GM18498 (cell line): Measurements from ENCODE around the gene MAP2K2.

Source experiments
- ATAC-seq: cut with Tn5 transposase; IDR thresholded peaks from one replicate; pipeline ENCODE4 v1.9.1; 2021; ENCODE audit warnings: mild to moderate bottlenecking, moderate library complexity; ENCODE audit not compliant: unreplicated experiment

The MAP2K2 gene

DNA sequence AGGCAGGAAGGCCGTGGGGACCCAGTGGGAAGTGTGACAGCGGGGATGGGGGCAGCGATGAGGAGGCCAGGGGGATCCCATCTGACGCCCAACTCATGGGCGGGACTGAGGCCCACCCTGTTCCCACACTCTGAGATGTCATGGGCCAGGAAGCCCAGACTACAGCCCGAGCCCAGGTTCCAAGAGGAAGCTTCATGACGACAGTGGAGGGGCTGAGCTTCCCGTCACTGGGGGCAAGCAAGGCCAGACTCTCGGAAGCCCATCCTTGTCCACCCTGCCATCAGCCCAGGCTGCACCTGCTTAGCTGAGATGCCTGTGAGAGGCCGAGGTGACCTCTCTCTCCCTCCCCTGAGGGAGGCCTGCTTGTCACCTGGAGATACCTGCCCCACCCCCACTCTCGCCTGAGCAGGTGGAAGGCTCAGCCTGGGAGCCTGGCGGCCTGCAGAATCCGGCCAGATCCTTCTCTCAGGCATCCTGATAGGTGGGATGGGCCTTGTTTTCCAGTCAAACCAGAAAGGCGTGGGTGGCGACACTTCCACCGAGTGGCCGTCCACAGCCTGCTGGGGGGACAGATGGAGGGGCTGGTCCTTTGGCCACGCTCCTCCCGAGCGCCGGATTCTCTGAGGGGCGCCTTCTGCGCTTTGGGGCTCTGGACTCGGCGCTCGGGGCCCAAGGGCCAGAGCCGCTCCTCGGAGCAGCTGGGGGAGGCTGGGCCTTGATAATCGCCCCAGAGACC is 62.1 kb downstream of the MAP2K2 start:
- ATAC-seq = no peak

DNA sequence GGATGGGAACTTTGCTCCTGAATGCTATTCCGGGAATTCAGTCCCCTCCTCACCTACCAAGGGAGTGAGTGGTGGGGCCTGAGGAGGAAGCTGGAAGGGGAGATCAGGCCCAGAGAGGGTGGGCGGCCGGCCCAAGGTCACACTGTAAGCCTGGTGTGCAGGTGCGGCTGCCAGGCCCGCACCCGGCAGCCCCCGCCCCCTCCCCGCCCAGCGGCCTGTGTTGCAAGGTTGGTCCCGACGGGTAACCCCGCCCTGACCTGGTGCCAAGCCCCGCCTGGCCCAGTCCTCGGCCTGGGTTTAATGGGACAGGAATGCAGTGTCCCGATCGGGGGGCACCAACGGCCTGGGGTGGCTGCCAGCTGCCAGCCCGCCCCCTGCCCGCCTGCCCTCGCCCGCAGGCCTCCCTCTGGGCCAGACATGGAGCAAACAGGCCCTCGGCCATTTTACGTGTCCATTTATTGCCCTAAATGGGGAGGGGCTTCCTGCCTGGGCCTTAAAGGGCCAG is 62.7 kb downstream of the MAP2K2 start:
- ATAC-seq = no peak

DNA sequence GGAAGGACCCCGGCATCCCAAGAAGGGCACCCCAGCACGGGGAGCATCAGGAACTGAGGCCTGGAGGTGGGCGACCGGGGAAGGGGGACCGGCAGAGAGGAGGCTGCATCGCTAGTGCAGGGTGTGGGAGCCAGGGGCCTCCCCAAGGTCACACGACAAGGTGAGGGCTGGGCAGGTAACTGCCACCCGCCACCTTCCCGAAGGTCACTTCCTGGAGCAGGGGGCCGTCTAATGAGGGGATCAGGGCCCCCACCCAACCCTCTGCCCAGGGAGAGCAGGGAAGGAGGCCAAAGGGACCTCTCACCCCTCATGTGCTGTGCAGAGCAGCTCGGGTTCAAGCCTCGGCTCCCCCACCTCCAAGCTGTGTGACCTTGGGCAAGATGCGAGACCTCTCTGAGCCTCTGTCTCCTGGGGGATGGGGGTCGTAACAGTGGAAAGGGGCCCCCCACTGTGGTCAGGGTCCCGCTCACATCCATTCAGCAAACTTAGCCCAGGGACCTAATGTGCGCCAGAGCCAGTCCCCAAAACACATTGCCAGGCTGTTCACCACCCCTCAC is 63.2 kb downstream of the MAP2K2 start:
- no peak for ATAC-seq

DNA sequence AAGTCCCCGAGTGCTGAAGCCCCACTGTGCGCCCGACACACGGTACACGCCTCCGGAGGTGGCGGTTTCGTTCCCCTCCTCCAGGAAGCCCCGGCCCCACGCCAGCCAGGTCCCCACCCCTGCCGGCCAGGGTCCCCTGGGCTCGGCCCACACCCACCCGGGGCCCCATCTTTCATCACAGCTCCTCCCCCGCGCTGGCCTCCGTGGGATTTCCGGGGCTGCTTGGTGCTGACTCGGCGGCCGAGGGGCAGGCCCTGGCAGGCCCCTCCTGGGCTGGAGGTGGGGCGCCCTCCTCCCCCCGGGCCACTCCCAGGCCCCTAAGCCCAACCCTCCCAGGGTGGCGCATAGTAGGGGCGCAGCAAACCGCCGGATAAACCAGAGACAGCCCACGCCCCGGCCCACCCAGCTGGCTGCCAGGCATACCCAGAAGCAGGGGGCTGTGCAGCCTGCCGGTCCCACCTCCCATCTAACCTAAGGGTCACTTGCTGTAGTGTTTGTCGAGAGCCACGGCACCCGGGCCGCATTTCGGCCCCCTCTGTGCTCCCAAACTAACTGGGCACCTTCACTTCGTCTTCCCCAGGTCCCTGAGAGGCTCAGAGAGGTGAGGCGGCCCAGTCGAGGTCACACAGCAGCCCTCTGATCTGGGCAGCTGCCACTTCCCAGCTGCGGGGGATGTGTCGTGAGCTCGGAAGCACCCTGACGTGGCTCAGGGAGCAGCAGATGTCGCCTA is 63.9 kb downstream of the MAP2K2 start:
- ATAC-seq = no peak

DNA sequence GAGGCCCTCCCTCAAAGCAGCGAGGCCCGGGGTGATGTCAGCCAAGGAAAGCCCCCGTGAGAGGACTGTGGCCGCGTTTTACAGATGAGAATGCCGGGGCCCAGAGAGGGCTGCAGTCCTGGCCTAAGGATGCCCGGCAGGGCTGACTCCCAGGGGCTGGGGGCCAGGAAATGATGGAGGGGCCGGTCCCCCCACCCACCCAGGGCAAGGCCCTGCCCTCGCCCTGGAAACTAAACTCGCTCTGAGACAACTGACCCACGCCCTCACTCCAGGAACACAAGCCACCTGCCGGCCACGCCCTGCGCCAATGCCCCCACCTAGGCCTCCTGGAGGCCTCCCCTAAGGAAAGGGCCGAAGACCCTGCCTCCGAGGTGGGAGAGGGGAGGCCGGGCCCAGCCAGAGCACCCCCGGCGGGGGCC is 64.5 kb downstream of the MAP2K2 start:
- ATAC-seq = no peak

DNA sequence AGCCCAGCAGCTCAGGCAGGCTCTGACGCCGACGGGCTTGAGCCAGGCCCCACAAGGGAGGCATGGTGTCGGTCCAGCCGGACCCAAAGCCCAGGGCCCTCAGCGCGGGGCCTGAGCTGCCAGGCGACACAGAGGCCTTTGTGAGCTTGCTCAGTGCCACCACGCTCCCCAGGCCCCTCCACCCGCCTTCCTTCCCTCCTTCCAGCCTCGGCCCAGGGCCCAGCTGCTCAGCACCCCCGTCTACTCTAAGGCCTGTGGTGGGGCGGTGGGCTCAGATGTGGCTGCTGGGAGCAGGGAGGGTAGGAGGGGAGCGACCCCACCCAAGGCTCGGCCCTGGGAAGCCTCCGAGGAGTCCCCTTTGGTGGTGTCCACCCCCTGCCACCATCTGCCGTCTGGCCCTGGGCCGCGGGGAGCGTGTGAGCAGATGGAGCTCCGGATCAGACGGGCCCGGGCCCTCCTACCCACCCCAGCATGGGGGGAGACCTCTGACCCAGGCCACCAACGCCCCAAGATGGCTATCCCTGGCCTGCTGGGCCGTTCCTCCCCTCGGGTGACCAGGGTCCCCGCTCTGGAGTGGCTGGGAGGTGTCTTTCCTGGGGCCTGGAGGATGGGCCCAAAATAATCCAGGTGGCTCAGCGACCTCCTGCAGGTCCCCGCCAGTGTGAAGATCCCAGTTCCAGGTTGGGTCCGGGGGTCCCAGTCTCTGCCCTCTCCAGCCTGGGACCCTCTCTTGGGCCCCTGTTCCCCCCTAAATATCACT is 65.0 kb downstream of the MAP2K2 start:
- no peak for ATAC-seq

DNA sequence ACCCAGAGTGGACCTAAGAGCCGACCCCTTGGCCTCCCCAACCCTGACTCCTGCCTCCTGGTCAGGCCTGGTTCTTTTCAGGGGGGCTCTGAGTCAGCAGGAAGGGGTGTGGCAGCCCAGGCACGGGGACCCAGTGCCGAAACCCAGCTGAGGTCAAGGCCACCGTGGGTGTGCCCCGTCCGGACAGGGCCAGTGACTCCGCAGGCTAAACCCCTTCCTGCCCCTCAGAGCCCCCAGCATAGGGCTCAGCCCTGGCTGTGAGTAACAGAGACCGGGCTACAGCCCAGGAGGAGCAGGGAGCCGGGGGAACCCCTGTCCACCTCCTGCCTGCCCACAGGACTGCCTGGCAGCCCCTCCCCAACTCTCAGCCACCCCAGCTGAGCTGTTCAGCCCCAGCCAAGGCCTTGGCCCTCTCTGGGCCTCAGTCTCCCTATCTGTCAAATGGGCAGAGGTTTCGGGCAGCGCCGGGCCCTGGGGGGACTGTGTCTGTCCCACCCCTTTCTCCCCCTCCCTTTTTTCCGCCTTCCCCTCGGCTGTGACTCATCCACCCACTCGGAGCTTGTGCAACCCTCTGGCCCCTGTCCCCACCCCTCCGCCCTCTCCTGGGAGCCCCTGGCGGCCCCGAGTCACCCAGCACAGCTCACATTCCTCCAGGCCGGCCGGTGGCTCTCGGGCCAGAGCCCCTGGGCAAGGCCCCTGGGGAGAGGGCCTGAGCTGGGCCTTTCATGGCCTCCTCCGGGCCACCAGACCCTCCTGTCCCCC is 65.8 kb downstream of the MAP2K2 start:
- no peak for ATAC-seq

DNA sequence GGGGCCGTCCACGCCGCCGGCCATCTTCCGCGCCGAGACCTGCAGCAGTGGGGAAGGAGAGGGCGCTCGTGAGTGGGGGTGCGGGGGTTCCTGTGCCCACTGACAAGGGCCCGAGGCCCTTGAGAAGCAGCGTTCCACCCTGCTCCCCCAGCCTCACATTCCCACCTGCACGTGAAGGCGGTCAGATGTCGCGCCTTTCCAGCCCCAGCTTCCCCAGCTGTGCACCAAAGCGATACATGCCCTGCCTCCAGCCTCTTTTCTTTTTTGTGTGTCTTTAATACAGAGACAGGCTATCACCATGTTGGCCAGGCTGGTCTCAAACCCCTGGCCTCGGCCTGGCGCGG is 68.7 kb downstream of the MAP2K2 start:
- no peak for ATAC-seq

DNA sequence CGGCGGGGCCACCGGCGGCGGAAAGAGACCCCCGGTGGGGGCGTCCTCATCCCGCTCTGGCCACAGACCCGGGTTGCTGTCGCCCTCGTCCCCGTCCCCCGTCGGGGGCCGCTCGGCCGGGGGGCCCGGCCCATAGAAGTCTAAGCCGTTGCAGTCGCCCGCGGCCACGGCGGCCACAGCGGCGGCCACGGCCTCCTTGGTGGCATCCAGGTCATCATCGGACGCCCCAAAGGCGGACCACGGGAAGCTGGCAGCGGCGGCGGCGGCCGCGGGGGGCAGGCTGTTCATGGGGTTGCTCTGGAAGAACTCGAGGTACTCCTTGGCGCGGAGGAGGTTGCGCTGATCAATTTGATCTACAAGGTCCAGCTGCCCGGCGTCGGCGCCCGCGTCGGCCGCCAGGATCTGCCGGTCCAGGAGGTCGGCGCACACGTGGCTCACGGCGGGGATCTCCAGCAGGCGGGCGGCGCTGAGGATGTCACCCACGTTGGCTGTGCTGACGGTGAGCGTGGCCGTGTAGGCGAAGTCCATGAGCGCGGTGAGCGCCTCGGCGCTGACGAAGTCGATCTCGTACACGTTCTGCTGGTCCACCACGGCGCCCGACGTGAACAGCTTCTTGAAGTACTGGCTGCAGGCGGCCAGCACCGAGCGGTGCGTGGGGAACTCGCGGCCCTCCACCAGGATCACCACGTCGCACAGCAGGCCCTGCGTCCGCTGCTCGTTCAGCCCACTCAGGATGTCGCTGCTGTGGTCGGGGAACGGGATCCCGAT is 69.3 kb downstream of the MAP2K2 start:
- ATAC-seq = no peak

DNA sequence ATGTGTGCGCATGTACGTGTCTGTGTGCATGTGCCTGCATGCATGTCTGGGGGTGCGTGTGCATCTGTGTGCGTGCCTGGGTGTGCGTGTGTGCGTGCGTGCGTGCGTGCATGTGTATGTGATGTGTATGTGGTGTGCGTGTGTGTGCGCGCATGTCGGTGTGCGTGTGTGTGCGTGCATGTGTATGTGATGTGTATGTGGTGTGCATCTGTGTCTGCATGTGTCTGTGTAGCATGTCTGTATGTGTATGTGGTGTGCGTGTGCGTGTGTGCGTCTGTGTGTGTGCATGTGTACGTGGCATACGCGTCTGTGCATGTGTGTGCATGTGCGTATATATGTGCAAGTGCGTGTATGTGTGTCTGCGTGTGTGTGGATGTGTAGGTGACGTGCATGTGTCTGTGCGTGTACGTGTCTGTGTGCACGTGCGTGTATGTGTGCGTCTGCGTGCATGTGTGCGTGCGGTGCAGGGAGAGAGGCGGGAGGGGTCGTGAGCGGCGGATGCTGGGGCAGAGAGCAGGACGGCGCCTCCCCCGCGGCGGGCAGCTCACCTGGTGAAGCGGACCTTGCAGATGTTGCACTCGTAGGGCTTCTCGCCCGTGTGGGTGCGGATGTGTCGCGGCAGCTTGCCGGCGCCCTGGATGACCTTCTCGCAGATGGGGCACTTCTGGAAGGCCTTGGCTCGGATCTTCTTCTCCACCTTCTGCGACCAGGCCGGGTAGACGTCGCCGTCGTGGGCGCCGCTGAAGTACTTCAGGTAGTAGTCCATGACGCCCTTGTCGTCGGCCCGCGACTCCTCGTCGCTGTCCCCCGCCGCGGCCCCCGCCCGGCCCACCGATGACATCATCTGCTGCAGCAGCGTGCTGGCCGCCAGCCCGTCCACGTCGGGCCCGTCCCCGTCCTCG is 70.2 kb downstream of the MAP2K2 start:
- ATAC-seq = no peak

DNA sequence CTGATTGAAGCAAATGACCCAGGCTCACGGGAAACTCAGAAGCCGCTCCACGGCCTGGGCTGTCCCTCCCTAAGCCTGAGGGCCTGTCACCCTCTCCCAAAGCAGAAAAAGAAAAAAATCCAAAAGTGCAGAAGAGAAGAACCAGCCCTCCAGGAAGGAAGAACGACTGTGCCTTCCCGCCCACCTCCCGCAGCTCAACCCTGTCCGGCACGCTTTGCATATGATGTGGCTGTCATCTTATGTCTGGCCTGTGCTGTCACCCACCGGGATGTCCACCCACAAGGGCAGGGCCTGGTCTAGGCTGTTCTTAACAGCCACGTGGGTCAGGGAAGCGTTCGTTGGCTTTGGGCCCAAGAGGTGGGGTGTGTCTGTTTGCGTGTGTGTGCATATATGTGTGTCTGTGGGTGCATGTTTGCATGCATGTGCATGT is 70.9 kb downstream of the MAP2K2 start:
- no peak for ATAC-seq

DNA sequence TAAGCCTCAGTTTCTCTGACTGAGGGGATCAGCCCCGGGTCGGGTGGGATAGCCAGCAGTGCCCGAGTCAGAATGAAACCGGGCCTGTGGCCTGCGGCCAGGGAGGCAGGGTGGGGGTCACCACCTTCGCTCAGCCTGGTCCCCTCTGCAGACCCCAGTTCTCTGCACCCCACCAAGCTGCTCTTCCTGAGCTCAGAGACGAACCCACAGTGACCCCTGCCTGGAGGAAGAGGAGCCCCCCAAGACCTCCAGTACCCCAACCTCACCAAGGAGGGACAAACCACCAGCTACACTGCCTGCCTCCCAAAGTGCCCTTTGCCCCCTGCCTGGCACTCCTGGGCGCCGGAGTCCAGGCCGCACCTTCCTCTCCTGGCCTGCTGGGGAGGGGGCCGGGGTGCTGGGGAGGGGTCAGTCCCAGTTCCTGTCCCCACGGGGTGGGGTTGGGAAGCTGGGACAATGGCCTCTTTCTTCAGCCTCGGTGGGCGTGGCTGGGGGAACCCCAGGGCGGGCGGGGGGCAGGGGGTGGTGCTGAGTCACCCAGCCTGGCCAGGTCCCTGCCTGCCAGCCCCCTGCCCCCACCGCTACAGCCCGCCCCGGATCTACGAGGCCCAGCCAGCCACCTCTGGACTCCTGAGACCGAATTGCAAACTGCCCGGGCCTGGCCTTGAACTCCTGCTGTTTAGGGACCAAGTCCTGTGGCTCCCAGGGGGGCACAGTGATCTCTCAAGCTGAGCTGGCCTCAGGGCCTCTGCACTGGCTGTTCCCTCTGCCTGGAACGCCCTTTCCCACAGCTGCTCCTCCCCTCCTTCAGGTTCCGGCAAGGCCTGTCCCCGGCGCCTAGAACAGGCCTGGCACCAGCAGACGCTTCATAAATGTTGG is 71.6 kb downstream of the MAP2K2 start:
- ATAC-seq = no peak

DNA sequence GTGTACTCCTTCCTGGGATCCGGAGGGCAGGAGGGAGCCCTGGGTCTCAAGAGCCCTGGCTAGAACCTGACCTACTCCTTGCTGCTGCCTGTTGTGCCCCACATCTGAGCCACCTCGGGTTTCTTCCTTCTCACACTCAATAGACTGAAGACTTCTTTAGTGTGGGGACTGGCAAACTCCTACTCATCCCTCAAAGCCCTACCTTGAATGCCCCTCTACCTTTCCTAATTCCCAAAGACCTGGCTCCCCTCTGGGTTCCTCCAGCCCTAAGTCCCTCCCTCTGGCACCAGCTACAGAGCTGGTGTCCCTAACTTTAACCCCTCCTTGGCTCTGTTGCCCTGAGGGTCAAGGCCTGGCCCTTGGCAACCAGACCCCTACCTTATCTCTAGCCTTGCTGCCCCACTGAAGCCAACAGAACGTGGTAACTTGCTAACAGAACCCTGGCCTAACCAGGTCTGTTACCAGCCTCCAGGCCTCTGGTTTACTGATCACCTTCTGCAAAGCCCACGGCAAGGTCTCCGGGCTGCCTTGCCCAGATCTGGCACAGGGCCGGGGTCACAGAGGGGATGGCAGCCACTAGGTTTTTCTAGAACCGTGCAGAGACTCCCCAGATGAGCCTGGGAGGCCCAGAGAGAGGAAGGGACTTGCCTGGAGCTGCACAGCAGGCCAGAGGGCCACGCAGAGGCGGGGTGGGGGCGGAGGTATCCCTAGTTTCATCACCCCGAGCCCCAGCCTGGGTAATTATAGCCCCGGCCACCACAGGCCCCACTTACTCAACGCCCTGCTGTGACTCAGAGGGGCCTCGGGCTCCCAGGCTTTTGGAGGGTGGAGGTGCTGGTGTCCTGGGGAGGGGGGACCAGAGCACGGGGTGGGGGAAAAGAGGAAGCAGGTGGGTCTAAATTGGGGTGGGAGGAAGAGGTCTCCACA is 72.5 kb downstream of the MAP2K2 start:
- no peak for ATAC-seq

DNA sequence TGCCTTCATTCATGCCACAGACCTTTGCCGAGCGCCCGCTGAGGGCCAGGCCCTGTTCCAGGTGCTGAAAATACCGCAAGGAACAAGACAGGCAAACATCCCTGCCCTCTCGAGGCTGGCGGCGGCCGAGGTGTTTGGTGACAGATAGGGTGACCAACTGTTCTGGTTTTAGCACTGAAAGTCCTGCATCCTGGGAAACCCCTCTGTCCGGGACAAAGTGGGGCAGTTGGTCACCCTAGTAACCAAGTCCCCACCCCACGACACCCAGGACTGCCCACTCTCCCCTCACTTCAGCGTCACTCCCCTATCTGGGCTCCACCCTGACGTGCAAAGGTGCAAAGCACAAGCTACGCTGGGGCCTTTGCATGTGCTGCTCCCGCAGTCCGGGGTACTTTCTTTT is 74.5 kb downstream of the MAP2K2 start:
- ATAC-seq = no peak

DNA sequence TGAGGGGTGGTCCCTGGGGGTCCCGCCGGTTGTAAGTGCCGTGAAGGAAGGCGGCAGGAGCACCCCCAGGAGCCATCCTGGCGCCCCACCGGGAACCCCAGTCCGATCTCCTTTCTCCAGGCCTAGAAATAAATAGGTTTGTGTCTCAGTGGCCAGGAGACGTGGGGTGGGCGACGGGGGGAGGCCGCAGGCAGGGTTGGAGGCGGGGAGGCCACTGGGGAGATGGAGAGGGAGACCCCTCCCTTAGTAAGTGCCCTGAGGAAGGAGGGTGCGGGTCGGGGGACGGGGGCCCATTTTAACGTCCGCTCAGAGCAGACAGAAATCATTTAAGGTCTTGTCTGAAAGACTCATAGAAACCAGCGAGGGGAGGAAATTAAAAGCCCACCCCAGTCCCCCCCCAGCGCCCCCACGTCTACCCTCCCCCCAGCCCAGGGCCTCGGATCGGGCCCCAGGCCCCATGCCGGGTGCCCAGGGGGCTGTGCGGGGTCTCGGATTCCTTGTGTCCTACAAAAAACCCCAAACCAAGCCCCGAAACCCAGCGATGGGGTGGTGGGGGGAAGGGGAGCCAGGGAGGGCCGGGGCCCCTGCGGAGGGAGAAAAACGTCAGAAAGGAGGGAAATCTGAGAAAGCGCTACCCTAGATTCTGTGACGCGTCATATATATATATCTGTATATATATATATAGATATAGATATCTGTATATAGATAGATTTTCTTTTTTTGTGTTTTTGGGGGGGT is 76.8 kb downstream of the MAP2K2 start:
- ATAC-seq = no peak

DNA sequence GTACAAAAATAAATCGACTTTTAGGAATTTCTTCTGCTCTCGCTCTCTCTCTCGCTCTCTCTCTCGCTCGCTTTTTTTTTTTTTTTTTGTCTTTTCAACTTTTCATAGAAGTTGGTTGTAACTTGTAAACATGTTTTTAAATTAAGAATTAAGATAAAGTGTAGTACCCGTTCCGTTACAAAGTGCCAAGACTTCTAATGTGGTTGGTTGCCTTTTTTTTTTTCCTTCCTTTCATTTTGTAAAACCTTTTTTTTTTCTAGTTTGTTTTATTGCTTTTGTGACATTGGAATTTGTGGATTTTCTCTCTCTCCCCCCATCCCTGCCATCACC is 77.6 kb downstream of the MAP2K2 start:
- ATAC-seq = no peak
